ENCODE measurements around the gene THOP1. TPM values are rescaled to one million over a fixed set of nuclear protein-coding genes. Genes with fewer than 3 reads are reported as not detected.

THOP1 gene
- total RNA-seq, 1 donor: 70.0 TPM

DNA sequence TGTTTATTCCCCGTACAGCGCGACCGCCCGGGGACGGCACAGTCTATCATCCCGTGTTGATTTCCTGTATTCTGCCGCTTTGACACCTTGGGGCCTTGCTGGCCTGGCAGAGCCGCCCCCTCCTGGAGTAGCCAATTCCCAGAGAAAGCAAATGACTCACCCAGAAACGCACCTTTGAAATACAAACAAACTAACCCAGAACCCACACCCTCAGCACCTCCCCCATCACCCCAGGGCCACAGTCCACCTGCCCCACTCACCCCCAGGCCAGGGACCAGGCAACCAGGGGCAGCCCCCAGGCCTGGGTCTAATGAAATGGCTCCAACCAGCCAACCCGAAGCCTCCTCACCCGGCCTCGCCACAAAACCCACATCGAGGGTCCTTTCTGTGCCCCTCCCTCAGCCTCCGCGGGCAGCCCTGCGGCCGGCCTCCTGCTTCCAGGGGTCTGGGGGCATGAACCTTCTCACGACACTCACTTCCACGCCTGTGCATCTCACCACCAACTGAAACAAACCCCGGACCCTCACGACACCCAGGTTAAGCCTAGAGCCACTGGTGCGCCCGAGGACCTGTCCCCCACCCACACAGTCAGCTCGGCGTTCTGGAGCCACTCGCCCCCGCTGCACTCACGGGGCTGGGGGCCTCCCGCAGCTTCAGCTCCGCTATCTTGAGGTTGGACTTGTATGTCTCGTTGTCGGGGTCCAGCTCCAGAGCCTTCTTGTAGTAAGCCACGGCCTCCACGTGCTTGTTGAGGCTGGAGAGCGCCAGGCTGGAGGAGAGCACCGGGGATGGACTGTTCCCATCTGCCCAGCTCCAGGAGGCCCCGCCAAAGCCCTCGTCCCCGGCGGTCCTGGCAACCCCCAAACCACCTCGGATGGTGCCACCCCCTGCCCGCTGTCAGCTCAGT lies 23.2 kb upstream of the THOP1 start:
- no peak overlapping the region for H3K4me3 ChIP-seq (ENCODE audit: low read depth, low read length)
- TF ChIP-seq, protein P1, sequence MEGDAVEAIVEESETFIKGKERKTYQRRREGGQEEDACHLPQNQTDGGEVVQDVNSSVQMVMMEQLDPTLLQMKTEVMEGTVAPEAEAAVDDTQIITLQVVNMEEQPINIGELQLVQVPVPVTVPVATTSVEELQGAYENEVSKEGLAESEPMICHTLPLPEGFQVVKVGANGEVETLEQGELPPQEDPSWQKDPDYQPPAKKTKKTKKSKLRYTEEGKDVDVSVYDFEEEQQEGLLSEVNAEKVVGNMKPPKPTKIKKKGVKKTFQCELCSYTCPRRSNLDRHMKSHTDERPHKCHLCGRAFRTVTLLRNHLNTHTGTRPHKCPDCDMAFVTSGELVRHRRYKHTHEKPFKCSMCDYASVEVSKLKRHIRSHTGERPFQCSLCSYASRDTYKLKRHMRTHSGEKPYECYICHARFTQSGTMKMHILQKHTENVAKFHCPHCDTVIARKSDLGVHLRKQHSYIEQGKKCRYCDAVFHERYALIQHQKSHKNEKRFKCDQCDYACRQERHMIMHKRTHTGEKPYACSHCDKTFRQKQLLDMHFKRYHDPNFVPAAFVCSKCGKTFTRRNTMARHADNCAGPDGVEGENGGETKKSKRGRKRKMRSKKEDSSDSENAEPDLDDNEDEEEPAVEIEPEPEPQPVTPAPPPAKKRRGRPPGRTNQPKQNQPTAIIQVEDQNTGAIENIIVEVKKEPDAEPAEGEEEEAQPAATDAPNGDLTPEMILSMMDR (IDR thresholded peaks at IDR 0.05; ENCODE audit: insufficient read depth, low read length): no peak
- no peak for DNase-seq (ENCODE audit: low read depth)

- no peak for DNase-seq (ENCODE audit: low read depth)
- H3K4me3 ChIP-seq (ENCODE audit: low read depth, low read length): no peak overlapping the region
- TF ChIP-seq, protein P1 (IDR thresholded peaks at IDR 0.05; ENCODE audit: insufficient read depth, low read length): no peak
Observed at GRCh38 chr19:2762783-2763496, 22.4 kb upstream of the THOP1 start.

DNA sequence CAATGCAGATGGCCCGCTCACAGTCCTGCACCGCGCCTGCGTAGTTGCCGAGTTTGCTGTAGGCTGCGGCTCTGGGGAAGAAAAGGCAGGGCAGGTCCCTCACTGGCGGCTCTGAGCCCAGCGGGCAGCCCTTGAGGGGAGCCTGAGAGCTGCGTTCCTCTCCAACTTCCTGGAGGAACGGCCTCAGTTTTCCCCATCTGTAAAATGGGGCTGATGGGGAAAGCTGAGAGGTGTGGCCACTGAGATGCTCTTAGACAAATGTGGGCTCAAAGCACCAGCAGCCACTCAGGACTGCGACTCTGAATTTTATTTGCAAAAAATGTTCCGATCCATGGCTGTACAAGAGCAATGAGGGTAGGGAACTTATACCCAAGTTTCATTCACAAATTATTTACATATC lies 21.6 kb upstream of the THOP1 start:
- DNase-seq (ENCODE audit: low read depth): no peak
- TF ChIP-seq, protein P1 (IDR thresholded peaks at IDR 0.05; ENCODE audit: insufficient read depth, low read length): no peak
- H3K4me3 ChIP-seq (ENCODE audit: low read depth, low read length): no peak overlapping the region

DNA sequence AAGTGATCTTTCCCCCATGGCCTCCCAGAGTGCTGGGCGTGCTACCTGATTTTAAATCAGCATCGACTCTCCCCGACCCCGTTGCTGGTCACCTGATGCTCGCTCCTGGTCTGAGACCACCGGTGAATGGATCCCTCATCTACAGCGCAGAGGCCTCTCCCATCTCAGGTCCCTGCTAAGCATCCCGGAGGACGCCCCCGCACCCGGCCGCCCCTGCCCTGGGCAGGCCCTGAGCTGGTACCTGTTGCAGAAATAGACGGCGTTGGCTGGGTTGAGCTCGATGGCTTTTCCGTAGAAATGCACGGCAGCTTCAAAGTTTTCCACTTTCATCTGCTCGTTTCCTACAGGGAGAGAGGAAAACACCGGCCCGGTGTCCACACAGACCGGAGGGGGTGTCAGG lies 20.4 kb upstream of the THOP1 start:
- DNase-seq (ENCODE audit: low read depth): no peak
- no peak overlapping the region for H3K4me3 ChIP-seq (ENCODE audit: low read depth, low read length)
- TF ChIP-seq, protein P1 (IDR thresholded peaks at IDR 0.05; ENCODE audit: insufficient read depth, low read length): no peak

- no peak overlapping the region for H3K4me3 ChIP-seq (ENCODE audit: low read depth, low read length)
- TF ChIP-seq, protein P1 (IDR thresholded peaks at IDR 0.05; ENCODE audit: insufficient read depth, low read length): no peak
- no peak for DNase-seq (ENCODE audit: low read depth)
Observed at GRCh38 chr19:2765376-2765775, 19.9 kb upstream of the THOP1 start.

GRCh38 chr19:2766594-2767372 lies 18.5 kb upstream of the THOP1 start:
- no peak for DNase-seq (ENCODE audit: low read depth)
- H3K4me3 ChIP-seq (ENCODE audit: low read depth, low read length): no peak overlapping the region
- TF ChIP-seq, protein P1 (IDR thresholded peaks at IDR 0.05; ENCODE audit: insufficient read depth, low read length): no peak
